NOMO-1 treated with dmso at 0.1 percent for 144 hours (cell line): ENCODE results near the gene RRP12.
A peak's percentile ranks its signal among the peaks of the same experiment; 100 is the strongest.
"Not testable (repeated sequence)": the region's sequence is repeated elsewhere in the genome, so short reads cannot be mapped to it uniquely, and the experiment has no call there.

Experiments
- DNase-seq: peaks from one replicate; lab custom pipeline; 2025; ENCODE audit not compliant: unreplicated experiment; lab: John Stamatoyannopoulos, UW

RRP12 gene

GRCh38 chr10:97372233-97372875 lies 28.8 kb downstream of the RRP12 start:
- DNase-seq = no peak

DNA sequence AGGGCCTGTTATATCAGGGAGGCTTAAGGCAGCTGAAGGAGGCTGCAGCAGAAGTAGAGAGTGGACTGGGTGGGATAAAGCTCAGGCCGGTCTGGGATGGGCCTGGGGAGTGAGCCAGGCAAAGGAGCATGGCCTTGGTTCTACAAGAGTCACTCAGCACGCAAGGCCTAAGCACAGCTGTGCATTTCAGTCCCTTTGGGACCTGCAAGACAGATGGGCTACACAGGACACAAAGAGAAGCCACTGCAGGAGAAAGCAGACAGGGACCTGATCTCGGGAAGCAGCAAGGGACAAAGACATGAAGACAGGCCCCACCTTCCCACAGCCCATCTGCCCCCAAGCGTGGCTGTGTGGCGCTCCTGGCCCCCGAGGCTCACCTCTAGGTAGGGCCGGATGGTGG lies 29.4 kb downstream of the RRP12 start:
- no peak for DNase-seq

DNA sequence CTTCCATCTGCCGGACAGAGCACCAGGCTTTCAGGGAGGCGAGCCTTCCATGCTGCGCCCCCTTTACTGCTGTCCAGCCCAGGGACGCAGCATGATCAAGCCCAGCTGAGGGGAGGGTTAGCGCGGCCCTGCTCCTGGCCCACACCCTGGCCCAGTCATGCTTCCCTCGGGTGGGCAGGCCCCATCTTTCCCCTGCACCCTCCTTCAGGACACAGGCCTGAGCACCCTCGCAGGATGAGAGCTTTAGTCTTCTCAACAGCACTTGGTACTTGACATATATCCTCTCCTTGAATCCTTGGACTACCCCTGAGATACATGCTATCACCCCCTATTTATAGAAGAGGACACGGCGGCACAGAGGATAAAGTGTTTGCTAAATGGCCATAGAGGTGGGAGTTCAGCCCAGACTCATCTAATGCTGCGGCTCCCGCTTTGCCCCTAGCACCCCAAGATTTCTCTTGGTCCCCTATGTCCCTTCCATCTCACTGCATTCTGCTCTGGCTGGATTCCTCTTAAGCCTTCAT lies 34.0 kb downstream of the RRP12 start:
- no peak for DNase-seq

- no peak for DNase-seq
These were observed 34.6 kb downstream of the RRP12 start for GRCh38 chr10:97366572-97366971.

- DNase-seq = peak; percentile 94
These were observed 35.3 kb downstream of the RRP12 start for GRCh38 chr10:97365761-97366351.

GRCh38 chr10:97363071-97363470 lies 38.1 kb downstream of the RRP12 start:
- no peak for DNase-seq

GRCh38 chr10:97362310-97363033 lies 38.7 kb downstream of the RRP12 start:
- no peak for DNase-seq

GRCh38 chr10:97361537-97361901 lies 39.6 kb downstream of the RRP12 start:
- no peak for DNase-seq

DNA sequence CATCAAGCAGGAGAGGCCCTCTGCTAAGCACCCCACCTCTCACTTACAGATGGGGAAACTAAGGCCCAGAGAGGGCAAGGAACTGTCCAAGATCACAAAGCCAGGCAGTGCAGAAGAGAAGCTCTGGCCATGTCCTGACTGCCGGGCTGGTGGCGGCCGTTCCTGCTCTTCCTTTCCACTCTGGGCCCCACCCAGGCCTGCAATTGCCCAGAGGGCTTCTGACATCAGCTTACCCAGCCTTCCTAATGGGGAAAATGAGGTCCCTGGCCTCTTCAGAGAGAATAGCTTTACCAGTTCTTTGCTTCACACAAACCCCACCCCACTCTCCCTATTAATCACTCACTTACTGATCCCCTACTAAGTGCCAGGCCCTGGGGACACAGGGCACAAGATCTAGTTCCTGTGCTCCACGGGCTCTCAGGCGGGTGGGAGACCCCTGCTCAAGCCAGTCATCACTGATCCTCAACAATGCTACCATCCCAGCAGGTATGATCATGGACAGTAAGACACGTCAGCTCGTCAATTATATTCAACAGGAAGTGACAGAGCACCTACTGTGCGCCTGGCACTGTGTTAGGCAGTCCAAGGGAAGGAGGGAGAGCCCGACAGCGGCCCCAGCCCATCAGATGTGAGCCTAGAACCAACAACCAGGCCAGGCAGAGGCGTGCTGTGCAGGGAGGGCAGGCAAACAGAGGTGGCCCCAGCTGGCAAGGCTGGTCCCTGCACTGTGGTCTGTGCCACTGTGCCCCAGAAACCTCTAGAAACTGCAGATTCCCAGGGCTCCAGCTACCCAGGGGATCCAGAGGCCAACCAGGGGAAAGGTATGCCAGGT lies 40.2 kb downstream of the RRP12 start:
- DNase-seq = no peak

DNA sequence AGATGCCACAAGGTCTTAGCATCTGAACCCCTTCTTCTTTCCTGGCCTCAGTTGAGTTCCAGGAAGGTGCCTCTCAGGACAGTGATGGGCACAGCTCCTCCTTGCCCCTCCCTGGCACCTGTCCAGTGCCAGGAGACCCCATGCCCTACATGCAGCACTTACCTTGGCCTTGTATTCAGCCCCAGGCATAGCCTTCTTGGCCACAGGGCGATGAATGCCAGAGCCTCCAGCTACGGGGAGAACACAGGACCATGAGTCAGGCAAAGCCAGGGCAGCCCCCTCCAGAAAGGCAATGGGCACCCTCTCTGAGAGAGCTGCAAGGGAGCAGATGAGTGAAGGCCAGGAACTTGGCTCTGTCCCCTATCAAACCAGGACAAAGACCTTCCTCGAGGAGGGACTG lies 42.4 kb downstream of the RRP12 start:
- no peak for DNase-seq

- no peak for DNase-seq
These were observed 42.8 kb downstream of the RRP12 start for GRCh38 chr10:97358349-97358748.

DNA sequence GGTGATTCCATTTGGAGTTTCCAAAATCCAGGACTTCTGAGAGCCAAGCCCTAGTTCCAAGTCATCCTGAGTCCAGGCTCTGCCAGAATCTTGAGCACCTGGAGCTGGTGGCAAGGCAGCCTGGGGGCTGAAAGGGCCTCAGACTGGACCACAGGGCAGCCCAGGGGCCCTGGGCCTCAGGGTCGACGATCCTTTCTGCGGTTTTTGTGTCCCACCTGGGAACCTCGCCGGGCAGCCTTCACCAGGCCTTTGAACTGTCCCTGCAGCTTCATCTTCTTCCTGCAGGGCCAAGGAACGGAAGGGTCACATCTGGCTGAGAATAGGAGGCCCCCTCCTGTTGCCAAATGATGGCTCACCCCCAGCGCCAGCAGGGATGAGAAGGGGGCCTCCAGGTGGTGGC lies 44.2 kb downstream of the RRP12 start:
- no peak for DNase-seq

GRCh38 chr10:97356318-97356914 lies 44.7 kb downstream of the RRP12 start:
- DNase-seq = peak; percentile 12

GRCh38 chr10:97355571-97355975 lies 45.6 kb downstream of the RRP12 start:
- DNase-seq = no peak

- no peak for DNase-seq
These were observed 47.2 kb downstream of the RRP12 start for GRCh38 chr10:97353945-97354344.

DNA sequence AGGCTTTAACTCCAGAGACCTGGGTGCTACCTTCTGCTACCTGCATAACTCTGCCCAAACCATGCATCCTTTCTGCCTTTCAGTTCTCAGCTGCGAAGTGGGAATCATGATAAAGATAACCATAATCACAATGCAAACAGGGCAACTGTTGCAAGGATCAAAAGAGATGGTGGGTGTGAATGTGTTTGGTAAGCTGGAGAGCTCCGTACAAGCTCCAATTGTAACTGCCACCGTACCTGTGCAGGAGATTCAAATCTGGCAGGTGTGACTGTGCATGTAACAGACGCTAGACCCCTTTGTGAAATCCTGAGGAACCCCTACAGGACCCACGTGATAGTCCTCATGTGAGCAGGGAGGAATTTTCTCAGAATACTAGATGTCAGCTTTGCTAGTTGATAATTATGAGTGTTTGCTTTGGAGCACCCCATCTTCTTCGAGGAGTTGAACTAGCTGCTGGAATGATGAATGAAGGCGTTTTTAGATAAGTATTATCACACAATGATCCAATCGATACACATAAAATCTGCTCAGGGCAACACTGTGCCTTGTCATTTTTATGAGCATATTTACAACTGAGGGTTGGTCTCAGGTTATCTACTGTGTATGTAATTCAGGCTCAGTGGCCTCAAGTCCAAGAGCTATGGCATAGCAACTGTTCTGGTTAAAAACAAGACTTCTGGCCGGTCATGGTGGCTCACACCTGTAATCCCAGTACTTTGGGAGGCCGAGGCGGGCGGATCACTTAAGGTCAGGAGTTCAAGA lies 51.2 kb downstream of the RRP12 start:
- DNase-seq = no peak

- no peak for DNase-seq
These were observed 53.8 kb downstream of the RRP12 start for GRCh38 chr10:97347317-97347716.

- DNase-seq = not testable (repeated sequence)
These were observed 57.5 kb downstream of the RRP12 start for GRCh38 chr10:97343664-97344063.

DNA sequence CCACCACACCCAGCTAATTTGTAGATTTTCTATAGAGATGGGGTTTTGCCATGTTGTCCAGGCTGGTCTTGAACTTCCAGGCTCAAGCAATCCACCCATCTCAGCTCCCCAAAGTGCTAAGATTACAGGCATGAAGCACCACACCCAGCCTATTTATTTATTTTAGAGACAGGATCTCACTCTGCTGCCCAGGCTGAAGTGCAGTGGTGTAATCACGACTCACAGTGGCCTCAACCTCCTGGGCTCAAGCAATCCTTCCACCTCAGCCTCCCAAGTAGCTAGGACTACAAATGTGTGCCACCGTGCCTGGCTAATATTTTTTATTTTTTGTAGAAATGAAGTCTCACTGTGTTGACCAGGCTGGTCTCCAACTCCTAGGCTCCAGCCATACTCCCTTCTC lies 59.7 kb downstream of the RRP12 start:
- no peak for DNase-seq

DNA sequence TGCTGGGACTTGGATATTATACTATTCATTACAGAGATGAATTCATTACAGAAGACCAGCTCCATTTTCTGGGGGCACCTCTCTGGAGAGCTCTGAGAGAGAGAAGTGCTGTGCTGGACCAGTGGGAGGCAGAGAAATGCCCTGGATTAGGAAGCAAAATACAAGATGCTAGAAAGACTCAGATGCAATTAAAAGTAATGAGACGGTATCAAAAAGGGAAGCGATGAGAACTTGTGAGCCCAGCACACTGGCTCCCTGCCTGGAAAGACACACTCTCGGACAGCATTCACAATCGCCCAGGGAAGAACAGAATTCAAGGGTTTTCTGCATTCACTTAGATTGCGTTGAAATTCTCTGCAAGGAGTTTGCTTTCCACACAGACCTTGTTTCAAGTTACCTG lies 63.1 kb downstream of the RRP12 start:
- no peak for DNase-seq
